SKM-1 treated with dmso at 0.1 percent for 144 hours (cell line): ENCODE measurements around the gene MAP3K5.
"Not testable (repeated sequence)": the region's sequence is repeated elsewhere in the genome, so short reads cannot be mapped to it uniquely, and the experiment has no call there.

ENCODE experiments used
- DNase-seq: peaks from one replicate; lab custom pipeline; 2025; ENCODE audit not compliant: unreplicated experiment; lab: John Stamatoyannopoulos, UW

MAP3K5 gene

DNA sequence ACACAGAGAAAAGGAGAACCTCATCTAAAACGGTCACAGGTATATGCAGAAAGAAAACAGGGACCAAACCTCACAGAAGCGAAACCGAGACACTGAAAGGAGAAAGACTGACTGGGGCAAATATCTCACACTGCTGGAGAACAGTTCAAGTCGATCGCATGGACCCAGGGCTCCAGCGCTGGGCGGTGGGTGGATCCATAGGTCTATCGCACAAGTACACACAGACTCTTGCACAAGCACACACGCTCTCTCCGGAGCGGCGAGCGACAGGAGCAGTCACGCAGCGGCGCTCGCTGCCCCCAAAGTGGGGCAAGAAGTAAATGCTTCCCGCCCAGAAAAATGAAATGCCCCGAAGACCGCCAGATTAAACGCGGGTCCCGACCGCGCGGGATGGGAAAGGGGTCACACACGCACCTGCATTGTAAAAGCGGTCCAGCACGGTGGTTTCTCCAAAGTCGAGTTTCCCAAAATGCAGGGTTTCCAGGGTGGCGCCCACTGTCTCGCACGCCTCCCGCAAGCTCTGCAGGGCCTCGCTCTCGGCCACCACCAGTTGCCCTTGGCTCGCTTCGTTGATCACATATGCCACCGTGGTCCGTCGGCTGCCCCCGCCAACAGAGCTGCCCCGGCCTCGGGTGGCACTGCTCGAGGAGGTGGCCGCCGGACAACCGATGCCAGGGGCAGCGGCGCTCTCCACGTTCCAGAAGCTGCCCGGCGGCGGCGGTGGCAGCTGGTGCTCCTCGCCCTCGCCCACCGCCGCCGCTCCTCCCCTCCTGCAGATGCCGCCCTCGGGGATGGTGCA lies 782 bp downstream of the MAP3K5 start:
- peak; percentile 77 for DNase-seq

GRCh38 chr6:136790411-136791295 lies 1.6 kb downstream of the MAP3K5 start:
- DNase-seq: no peak

DNA sequence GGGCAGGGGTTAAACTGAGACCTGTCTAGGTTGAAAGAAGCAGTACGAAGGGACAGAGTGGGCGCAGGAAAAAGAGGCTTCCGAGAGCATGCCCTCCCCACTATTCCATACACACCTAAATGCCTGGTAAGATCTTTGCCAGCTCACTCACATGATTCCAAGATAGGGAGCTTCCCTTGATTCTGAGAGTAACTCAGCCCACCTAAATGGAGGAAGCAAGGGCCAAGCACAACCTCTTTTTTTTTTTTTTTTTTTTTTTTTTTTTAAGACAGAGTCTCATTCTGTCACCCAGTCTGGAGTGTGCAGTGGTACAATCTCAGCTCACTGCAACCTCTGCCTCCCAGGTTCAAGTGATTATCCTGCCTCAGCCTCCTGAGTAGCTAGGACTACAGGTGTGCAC lies 2.8 kb downstream of the MAP3K5 start:
- DNase-seq: not testable (repeated sequence)

DNA sequence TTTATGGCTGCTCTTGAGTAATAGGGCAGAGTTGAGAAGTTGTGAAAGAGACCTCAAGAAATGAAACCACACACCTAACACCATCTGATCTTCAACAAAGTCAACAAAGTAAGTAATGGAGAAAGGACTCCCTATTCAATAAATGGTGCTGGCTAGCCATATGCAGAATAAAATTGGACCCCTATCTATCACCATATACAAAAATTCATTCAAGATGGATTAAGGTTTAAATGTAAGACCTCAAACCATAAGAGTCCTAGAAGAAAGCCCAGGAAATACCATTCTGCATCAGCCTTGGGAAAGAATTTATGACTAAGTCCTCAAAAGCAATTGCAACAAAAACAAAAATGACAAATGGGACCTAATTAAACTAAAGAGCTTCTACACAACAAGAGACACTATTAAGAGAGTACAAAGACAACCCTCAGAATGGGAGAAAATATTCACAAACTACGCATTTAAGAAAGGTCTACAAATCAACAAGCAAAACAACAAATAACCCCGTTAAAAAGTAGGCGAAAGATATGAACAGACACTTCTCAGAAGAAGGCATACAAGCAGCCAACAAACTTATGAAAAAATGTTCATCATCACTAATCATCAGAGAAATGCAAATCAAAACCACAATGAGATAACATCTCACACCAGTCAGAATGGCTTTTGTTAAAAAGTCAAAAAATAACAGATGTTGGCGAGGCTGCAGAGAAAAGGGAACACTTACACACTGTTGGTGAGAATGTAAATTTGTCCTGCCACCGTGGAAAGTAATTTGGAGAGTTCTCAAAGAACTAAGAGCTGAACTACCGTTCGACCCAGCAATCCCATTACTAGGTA lies 4.0 kb downstream of the MAP3K5 start:
- DNase-seq: peak; percentile 81

GRCh38 chr6:136787726-136788068 lies 4.6 kb downstream of the MAP3K5 start:
- DNase-seq: no peak

GRCh38 chr6:136786658-136787057 lies 5.6 kb downstream of the MAP3K5 start:
- no peak for DNase-seq

- DNase-seq: peak; percentile 93
These were observed 7.1 kb downstream of the MAP3K5 start for GRCh38 chr6:136784910-136785746.

GRCh38 chr6:136784271-136784664 lies 8.0 kb downstream of the MAP3K5 start:
- DNase-seq: no peak

- peak; percentile 96 for DNase-seq
These were observed 8.6 kb downstream of the MAP3K5 start for GRCh38 chr6:136783495-136784270.

- DNase-seq: no peak
These were observed 9.3 kb downstream of the MAP3K5 start for GRCh38 chr6:136783021-136783420.

DNA sequence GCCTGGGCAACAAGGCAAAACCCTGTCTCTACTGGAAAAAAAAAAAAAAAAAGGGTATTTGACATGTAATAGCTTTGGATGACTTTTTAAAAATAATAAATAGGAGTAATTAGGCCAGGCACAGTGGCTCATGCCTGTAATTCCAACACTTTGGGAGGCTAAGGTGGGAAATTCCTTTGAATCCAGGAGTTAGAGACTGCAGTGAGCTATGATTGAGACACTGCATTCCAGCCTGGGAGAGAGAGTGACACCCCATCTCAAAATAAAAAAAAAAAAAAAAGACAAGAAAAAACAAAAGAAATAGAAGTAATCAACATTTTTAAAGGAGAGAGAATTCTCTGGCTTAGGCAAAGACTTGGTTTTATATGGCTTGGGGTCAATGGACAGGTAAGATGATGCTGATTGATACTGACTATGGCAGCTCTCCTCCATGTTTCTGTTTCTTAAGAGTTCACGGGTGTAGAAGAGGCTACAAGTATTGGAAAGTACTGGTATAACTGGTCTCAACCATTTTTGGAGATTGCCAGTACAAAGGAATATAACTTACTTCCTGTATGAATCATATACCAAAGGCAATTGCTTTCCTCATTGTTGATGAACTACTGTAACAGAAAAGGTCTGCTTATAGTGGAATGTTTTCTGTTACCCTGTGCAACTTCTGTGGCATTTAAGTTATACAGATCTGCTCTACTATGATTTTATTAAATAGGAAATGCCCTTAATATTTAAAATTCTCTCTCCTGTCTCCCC lies 10.1 kb downstream of the MAP3K5 start:
- peak; percentile 9 for DNase-seq

GRCh38 chr6:136780972-136781371 lies 11.3 kb downstream of the MAP3K5 start:
- DNase-seq: no peak

- DNase-seq: no peak
These were observed 12.6 kb downstream of the MAP3K5 start for GRCh38 chr6:136779682-136780081.

GRCh38 chr6:136777651-136778050 lies 14.6 kb downstream of the MAP3K5 start:
- DNase-seq: no peak

GRCh38 chr6:136775548-136775947 lies 16.7 kb downstream of the MAP3K5 start:
- DNase-seq: no peak

DNA sequence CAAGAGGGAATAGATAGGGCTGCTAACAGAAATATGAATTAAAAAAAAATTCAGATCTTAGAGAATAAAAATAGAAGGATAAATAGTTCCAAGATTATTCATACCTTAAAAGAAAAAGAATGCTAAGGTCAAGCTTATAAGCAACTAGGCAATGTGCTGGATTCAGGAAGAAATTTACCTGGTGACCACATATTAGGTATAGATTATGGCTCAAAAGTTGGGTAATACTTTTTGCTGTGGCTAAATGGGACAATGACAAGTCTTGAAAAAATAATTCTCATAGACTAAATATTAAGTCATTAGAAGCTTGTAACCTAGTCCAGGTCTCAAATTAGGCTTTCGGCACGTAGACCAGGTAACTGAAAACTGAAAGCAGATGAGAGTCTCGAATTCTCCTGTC lies 17.2 kb downstream of the MAP3K5 start:
- no peak for DNase-seq

DNA sequence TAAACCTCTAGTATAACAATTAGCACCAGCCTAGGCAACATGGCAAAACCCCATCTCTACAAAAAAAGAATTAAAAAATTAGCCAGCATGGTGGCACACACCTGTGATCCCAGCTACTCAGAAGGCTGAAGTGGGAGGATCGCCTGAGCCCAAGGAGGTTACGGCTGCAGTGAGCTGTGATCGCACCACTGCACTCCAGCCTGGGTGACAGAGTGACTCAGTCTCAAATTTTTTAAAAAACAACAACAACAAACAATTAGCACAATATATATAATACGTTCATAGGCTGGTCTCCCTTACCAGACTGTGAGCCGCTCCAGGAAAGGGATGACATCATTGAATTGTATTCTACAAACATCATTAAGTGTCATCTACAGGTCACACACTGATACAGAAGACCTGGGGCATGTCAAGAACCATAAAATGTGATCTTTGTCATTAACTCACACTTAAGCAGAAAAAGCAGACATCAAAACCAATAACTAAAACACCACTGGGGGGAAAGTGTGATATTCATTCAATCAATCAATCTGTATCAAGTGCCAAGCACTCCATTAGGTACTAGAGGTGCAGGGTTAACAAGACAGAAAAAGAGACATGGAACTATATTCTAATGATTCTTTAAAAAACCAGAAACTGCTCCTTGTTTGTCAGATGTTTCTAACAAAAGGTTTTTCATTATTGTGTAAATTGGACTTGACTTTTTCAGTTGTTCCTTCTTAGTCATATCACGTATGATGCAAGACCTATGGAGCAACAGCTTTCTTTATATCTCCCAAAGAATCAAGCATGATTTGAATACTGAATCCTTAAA lies 17.8 kb downstream of the MAP3K5 start:
- peak; percentile 64 for DNase-seq

DNA sequence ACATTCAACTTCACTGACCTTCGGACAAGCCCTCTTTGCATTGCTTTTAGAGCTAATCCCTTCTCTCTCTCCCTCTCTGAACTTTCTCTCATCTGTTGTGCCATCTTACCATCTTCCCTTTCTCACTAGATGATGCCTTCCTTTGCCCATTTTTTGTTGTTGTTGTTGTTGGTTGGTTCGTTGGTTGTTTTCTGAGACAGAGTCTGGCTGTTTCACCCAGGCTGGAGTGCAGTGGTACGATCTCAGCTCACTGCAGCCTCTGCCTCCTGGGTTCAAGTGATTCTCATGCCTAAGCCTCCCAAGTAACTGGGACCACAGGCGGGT lies 18.8 kb downstream of the MAP3K5 start:
- no peak for DNase-seq
